ENCODE measurements around the gene CNGB1.

DNA sequence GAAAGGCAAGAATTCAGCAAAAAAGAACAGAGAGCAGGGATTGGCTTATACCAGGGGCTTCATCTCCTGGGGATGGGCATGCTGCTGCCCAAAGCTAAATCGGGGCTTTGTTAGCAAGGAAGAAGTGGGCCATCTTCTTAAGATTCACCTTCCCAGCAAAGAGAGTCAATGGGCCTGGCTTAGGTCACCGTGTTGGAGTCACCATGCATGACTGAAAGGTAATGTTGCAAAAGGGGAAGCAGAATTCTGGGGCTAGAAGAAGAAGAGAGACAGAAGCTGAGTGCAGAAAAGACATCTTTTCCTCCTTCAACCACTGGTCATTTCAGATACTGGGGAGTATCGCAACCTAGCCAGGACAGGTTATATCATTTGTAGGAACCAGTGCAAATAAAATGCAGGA, 92.3 kb downstream of the CNGB1 start:
- TF ChIP-seq, protein P1, sequence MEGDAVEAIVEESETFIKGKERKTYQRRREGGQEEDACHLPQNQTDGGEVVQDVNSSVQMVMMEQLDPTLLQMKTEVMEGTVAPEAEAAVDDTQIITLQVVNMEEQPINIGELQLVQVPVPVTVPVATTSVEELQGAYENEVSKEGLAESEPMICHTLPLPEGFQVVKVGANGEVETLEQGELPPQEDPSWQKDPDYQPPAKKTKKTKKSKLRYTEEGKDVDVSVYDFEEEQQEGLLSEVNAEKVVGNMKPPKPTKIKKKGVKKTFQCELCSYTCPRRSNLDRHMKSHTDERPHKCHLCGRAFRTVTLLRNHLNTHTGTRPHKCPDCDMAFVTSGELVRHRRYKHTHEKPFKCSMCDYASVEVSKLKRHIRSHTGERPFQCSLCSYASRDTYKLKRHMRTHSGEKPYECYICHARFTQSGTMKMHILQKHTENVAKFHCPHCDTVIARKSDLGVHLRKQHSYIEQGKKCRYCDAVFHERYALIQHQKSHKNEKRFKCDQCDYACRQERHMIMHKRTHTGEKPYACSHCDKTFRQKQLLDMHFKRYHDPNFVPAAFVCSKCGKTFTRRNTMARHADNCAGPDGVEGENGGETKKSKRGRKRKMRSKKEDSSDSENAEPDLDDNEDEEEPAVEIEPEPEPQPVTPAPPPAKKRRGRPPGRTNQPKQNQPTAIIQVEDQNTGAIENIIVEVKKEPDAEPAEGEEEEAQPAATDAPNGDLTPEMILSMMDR (IDR thresholded peaks at IDR 0.05), result no peak
- no peak for TF ChIP-seq POLR2A (IDR thresholded peaks at IDR 0.05)

All from Peyer's patch (tissue), 4 donors.